Fibroblast of skin of right quadriceps (primary cell): ENCODE data around the gene COASY.
"Not testable (repeated sequence)": the region's sequence is repeated elsewhere in the genome, so short reads cannot be mapped to it uniquely, and the experiment has no call there.

Experiments
- DNase-seq: peaks from one replicate; pipeline ENCODE4 v3.0.0-alpha.2; 2013

The COASY gene

DNA sequence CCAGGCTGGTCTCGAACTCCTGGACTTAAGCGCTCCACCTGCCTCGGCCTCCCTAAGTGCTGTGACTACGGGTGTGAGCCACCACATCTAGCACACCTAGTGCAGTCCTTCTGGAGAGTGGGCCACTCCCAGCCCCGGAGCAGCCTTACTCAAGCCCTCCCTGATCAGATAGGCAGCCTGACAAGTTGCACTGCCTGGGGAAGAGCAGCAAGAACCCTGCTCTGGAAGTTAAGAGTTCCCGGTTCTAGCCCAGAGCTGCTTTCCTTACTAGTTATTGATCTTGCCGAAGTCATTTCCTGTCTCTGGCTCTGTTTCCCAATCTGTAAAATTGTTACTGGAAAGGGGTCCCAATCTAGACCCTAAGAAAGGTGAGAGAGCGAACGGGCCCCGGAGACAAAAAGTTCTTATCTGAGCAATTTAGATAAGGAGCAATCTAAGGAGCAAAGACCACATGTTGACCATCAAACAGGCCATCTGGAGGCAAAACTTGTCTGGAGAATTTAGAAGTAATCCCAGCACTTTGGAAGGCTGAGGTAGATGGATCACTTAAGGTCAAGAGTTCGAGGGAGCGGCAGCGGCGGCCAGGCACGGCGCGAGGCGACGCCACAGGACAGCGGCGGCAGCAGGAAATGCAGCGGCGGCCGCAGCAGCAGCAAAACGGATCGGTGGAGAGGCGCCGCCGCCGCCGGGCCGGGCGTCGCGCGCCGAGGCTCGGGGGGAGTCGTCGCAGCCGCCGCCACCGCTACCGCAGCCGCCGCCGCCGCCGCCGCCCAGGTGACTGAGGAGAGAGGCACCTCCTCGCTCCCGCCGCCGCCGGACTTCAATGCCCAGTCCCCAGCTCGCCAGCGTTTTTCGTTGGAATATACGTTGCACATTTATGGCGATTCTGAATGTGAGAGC, 30.2 kb upstream of the COASY start:
- DNase-seq: no peak

DNA sequence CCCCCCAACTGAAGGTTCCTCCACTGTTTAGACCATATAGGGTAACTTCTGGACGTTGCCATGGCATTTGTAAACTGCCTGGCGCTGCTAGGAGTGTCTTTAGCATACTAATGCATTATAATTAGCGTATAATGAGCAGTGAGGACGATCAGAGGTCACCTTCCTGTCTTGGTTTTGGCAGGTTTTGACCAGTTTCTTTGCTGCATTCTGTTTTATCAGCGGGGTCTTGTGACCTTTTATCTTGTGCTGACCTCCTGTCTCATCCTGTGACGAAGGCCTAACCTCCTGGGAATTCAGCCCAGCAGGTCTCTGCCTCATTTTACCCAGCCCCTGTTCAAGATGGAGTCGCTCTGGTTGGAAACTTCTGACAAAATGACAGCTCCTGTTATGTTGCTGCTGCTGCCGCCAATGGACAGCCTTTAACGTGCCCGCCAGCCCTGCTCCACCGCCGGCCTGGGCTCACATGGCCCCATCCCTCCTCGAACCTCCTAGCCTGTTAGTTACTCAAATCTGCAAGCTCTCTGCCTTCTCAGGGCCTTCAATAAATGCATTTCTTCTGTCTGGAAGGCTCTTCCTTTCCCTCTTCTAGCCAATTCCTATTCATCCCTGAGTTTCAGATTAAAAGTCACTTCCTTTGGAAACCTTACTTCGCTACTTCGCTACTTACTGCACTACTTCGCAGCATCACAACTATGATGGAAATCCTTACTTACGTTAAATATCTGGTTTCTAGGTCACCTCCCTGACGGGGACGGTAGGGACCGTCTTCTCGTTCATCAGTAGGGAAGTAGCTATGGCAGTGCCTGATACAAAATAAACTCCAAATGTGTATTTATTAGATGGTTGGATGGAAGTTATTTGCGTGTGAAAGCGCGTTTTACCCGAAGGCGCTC, 26.5 kb upstream of the COASY start:
- no peak for DNase-seq

- DNase-seq: peak; percentile 85
These were observed 25.9 kb upstream of the COASY start, which contains the start of gene NAGLU for GRCh38 chr17:42536048-42536371. Gene NAGLU, plus strand, starts transcription at chr17:42536241. Its CDS starts 32 bp downstream, at chr17:42536273.

DNA sequence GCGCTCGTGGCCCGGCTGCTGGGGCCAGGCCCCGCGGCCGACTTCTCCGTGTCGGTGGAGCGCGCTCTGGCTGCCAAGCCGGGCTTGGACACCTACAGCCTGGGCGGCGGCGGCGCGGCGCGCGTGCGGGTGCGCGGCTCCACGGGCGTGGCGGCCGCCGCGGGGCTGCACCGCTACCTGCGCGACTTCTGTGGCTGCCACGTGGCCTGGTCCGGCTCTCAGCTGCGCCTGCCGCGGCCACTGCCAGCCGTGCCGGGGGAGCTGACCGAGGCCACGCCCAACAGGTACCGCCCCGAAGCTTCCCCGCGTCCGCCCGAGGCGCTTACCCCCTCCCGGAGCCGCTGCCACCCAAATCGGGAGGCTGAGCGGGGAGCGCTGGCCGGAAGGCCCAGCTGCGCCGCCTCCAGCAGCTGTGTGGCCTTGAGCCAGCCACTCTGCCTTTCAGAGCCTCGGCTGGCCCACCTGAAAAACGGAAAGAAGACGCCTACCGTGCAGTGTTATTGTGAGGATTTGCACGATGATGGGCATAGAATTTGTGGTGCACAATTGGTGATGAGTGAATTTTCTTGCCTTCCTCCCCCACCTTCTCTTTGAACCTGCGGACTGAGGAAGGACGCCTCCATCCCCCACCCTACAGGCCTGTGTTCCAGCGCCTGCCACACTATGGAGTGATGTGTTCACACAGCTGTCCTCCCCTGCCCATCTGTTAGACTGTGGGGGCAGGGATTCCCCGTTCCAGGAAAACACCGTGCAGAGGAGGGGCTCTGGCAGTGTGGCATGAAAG, 25.4 kb upstream of the COASY start:
- peak; percentile 72 for DNase-seq

DNA sequence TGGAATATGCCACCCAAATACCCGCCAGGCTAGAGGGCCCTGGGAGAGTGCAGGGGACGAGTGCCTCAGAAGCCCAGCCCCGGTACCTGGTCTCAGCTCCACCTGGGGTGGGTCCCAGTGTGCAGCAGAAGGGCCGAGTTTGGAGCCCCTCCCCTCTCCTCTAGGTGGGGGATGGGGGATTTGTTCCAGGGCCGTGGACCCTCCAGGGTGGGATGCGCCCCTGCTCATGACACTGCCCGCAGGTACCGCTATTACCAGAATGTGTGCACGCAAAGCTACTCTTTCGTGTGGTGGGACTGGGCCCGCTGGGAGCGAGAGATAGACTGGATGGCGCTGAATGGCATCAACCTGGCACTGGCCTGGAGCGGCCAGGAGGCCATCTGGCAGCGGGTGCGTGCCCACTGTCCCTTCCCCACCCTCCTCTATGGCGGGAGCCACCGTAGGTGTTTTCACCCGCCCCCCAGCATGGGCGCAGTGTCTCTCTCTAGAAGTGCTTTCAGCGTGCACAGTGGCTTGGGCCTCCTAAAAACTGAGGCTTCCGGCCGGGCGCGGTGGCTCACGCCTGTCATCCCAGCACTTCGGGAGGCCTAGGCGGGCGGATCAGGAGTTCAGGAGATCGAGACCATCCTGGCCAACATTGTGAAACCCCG, 24.7 kb upstream of the COASY start:
- DNase-seq: no peak

- no peak for DNase-seq
These were observed 24.0 kb upstream of the COASY start for GRCh38 chr17:42537826-42538451.

DNA sequence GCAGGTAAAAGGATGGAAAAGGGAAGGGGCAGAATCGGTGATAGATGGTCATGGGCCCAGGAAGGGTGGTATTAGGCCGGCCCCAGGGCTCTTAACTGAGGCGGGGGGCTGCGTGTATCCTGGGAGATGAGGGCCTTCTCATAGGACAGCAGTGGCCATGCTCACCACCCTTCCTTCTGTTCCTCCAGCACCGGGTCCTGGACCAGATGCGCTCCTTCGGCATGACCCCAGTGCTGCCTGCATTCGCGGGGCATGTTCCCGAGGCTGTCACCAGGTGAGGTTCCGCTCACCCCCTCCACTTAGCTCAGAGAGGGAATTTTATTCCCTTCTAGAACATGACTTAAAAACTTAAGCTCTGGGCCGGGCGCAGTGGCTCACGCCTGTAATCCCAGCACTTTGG, 23.5 kb upstream of the COASY start:
- no peak for DNase-seq

- DNase-seq: not testable (repeated sequence)
These were observed 21.4 kb upstream of the COASY start for GRCh38 chr17:42540558-42540957.

- DNase-seq: no peak
These were observed 20.7 kb upstream of the COASY start for GRCh38 chr17:42541041-42541833.

DNA sequence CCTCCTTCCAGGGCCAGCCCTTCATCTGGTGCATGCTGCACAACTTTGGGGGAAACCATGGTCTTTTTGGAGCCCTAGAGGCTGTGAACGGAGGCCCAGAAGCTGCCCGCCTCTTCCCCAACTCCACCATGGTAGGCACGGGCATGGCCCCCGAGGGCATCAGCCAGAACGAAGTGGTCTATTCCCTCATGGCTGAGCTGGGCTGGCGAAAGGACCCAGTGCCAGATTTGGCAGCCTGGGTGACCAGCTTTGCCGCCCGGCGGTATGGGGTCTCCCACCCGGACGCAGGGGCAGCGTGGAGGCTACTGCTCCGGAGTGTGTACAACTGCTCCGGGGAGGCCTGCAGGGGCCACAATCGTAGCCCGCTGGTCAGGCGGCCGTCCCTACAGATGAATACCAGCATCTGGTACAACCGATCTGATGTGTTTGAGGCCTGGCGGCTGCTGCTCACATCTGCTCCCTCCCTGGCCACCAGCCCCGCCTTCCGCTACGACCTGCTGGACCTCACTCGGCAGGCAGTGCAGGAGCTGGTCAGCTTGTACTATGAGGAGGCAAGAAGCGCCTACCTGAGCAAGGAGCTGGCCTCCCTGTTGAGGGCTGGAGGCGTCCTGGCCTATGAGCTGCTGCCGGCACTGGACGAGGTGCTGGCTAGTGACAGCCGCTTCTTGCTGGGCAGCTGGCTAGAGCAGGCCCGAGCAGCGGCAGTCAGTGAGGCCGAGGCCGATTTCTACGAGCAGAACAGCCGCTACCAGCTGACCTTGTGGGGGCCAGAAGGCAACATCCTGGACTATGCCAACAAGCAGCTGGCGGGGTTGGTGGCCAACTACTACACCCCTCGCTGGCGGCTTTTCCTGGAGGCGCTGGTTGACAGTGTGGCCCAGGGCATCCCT, 18.5 kb upstream of the COASY start:
- no peak for DNase-seq

- DNase-seq: no peak
These were observed 17.1 kb upstream of the COASY start for GRCh38 chr17:42544874-42545283.

GRCh38 chr17:42545755-42546505, 16.0 kb upstream of the COASY start:
- DNase-seq: not testable (repeated sequence)

DNA sequence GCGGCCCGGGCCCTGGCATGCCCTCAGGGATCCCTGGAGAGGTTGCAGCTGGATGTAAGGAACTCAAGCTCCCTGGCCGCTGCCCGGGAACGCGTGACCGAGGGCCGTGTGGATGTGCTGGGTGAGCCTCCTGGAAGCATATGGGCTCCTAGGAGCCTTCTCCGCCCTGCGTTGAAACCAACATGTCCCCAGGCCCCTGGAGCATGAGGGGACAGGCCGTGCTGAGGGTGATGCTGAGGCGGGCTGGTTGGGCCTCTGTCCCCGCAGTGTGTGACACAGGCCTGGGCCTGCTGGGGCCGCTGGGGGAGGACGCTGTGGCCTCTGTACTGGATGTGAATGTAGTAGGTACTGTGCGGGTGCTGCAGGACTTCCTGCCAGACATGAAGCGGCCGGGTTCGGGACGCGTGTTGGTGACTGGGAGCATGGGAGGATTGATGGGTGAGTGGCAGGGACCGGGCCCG, 14.9 kb upstream of the COASY start:
- no peak for DNase-seq

GRCh38 chr17:42547698-42548069, 14.3 kb upstream of the COASY start:
- DNase-seq: no peak

GRCh38 chr17:42548070-42548837, 13.7 kb upstream of the COASY start:
- DNase-seq: no peak

DNA sequence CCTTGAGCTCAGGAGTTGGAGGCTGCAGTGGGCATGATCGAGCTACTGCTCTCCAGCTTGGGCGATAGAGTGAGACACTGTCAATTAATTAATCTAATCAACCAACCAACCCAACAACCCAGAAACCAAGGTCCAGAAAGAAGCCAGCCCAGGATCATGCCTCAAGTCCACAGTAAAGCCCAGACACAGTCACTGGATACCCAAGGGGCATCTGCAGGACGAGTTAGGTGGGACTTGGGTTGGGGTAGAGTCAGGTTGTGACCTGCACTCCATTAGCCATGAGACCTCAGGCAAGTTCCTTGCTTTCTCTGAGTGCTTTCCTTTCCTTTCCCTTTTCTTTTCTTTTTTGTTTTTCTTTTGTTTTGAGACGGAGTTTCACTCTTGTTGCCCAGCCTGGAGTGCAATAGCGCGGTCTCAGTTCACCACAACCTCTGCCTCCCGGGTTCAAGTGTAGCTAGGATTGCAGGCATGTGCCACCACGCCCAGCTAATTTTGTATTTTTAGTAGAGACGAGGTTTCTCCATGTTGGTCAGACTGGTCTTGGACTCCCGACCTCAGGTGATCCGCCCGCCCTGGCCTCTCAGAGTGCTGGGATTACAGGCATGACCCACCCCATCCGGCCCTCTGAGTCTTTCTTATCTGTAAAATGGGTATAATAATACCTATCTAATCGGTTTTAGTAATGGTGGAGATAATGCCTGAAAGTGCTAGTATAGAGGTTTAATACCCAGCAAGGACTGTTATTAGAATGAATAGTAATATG, 12.8 kb upstream of the COASY start:
- no peak for DNase-seq

DNA sequence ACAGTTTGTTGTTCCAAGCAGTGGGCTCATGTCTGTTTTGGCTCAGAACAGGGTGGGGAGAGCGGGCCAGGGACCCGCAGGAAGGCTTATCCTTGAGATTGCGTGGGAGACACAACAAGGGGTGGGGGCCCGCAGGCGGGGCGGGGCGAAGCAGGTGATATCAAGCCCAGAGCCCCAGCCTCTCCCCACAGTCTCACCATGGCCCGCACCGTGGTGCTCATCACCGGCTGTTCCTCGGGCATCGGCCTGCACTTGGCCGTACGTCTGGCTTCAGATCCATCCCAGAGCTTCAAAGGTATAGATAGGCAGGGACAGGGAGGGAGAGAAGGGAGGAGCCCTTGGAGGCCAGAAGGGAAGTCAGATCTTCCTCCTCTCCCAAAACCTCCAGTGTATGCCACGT, 9.2 kb upstream of the COASY start, which contains the start of gene HSD17B1:
TSS of gene HSD17B1 (plus strand) at position 188 of the 400 bp plus-strand sequence. CDS start at position 199, 11 bp downstream.
- not testable (repeated sequence) for DNase-seq
